ENCODE results near the gene KLHL17.

Gene KLHL17

DNA sequence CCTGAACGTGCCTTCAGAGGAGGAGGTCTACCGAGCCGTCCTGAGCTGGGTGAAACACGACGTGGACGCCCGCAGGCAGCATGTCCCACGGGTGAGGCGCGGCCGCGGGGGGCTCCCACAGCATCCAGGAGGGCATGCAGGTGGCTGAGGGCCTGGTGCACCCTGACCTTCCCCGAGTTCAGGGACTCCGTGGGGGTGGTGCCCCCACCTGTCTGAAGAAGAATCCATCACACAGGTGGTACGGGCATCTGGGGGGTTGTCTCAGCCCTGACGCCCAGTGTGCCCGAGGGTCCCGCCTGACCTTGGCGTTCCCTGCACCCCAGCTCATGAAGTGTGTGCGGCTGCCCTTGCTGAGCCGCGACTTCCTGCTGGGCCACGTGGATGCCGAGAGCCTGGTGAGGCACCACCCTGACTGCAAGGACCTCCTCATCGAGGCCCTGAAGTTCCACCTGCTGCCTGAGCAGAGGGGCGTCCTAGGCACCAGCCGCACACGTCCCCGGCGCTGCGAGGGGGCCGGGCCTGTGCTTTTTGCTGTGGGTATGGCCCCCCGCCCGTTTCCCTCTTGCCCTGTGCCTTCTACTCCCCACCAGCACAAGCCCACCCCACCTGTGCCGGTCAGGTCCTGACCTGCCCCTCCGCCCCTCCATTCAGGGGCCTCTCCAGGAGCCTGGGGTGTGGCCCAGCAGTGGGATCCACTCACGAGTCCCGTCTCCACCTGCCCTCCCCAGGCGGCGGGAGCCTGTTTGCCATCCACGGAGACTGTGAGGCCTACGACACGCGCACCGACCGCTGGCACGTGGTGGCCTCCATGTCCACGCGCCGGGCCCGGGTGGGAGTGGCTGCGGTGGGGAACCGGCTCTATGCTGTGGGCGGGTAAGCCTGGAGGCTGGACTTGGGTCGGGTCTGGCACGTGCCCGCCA, 2.3 kb downstream of the KLHL17 start:
- Histone ChIP-seq H3K27ac (replicated peaks) (no peak overlapping the region), H3K4me3 (replicated peaks; ENCODE audit: insufficient read depth, low read length) (no peak overlapping the region), H3K27me3 (ENCODE audit: insufficient read depth, poor library complexity, severe bottlenecking) (no peaks in the 10 kb centered on the region)
- TF ChIP-seq, protein P1, sequence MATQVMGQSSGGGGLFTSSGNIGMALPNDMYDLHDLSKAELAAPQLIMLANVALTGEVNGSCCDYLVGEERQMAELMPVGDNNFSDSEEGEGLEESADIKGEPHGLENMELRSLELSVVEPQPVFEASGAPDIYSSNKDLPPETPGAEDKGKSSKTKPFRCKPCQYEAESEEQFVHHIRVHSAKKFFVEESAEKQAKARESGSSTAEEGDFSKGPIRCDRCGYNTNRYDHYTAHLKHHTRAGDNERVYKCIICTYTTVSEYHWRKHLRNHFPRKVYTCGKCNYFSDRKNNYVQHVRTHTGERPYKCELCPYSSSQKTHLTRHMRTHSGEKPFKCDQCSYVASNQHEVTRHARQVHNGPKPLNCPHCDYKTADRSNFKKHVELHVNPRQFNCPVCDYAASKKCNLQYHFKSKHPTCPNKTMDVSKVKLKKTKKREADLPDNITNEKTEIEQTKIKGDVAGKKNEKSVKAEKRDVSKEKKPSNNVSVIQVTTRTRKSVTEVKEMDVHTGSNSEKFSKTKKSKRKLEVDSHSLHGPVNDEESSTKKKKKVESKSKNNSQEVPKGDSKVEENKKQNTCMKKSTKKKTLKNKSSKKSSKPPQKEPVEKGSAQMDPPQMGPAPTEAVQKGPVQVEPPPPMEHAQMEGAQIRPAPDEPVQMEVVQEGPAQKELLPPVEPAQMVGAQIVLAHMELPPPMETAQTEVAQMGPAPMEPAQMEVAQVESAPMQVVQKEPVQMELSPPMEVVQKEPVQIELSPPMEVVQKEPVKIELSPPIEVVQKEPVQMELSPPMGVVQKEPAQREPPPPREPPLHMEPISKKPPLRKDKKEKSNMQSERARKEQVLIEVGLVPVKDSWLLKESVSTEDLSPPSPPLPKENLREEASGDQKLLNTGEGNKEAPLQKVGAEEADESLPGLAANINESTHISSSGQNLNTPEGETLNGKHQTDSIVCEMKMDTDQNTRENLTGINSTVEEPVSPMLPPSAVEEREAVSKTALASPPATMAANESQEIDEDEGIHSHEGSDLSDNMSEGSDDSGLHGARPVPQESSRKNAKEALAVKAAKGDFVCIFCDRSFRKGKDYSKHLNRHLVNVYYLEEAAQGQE (IDR thresholded peaks at IDR 0.05; ENCODE audit: insufficient replicate concordance, low read depth), result no peak
- TF ChIP-seq POLR2AphosphoS5 (IDR thresholded peaks at IDR 0.05; ENCODE audit: low read depth), result no peak
- TF ChIP-seq, protein P2, sequence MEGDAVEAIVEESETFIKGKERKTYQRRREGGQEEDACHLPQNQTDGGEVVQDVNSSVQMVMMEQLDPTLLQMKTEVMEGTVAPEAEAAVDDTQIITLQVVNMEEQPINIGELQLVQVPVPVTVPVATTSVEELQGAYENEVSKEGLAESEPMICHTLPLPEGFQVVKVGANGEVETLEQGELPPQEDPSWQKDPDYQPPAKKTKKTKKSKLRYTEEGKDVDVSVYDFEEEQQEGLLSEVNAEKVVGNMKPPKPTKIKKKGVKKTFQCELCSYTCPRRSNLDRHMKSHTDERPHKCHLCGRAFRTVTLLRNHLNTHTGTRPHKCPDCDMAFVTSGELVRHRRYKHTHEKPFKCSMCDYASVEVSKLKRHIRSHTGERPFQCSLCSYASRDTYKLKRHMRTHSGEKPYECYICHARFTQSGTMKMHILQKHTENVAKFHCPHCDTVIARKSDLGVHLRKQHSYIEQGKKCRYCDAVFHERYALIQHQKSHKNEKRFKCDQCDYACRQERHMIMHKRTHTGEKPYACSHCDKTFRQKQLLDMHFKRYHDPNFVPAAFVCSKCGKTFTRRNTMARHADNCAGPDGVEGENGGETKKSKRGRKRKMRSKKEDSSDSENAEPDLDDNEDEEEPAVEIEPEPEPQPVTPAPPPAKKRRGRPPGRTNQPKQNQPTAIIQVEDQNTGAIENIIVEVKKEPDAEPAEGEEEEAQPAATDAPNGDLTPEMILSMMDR (IDR thresholded peaks at IDR 0.05; ENCODE audit: insufficient read depth, low read length), result no peak
- TF ChIP-seq GABPA (IDR thresholded peaks at IDR 0.05; ENCODE audit: low read depth), result no peak
- no peak for TF ChIP-seq SPI1 (IDR thresholded peaks at IDR 0.05; ENCODE audit: borderline replicate concordance, low read depth)
- no peak for DNase-seq (ENCODE audit: low read depth in 1 of 2, low spot score in 1 of 2)

DNA sequence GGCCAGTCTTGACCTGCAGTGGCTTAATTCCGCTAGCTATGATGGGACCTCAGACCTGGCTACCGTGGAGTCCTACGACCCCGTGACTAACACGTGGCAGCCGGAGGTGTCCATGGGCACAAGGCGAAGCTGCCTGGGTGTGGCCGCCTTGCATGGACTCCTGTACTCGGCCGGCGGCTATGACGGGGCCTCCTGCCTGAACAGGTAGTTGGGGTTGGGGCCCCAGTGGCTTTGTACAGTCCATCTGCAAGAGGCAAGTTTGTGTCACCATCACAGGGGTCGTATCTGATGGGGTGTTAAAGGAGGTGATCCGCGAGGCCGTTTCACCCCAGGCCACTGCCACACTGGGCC, 2.9 kb downstream of the KLHL17 start:
- Histone ChIP-seq H3K27ac (replicated peaks) (no peak overlapping the region), H3K4me3 (replicated peaks; ENCODE audit: insufficient read depth, low read length) (no peak overlapping the region), H3K27me3 (ENCODE audit: insufficient read depth, poor library complexity, severe bottlenecking) (no peaks in the 10 kb centered on the region)
- no peak for DNase-seq (ENCODE audit: low read depth in 1 of 2, low spot score in 1 of 2)
- TF ChIP-seq, protein P2 (IDR thresholded peaks at IDR 0.05; ENCODE audit: insufficient read depth, low read length), result no peak
- no peak for TF ChIP-seq POLR2AphosphoS5 (IDR thresholded peaks at IDR 0.05; ENCODE audit: low read depth)
- no peak for TF ChIP-seq GABPA (IDR thresholded peaks at IDR 0.05; ENCODE audit: low read depth)

DNA sequence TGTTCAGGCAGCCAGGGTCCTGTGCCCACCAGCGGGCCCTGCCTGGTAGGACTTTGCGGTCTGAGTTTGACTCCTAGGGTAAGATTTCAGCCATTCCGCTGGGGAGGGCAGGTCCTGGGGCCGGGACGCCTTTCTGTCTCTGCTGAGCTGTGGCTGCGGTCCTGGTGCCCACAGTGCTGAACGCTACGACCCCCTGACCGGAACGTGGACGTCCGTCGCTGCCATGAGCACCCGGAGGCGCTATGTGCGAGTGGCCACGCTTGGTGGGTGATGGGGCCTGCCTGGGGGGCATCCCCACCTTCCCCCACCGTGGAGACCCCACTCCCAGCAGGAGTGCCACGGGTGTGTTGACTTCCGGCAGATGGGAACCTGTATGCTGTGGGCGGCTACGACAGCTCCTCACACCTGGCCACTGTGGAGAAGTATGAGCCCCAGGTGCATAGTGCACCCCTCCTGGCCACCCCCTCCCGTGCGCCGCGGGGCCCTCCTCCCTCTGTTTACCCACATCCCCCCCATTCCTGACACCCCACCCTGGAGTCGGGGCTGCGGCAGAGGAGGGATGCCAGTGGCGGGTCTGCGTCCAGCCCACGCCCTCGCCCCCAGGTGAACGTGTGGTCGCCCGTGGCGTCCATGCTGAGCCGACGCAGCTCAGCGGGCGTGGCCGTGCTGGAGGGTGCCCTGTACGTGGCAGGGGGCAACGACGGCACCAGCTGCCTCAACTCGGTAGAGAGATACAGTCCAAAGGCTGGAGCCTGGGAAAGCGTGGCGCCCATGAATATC, 3.6 kb downstream of the KLHL17 start:
- Histone ChIP-seq H3K4me3 (replicated peaks; ENCODE audit: insufficient read depth, low read length) (no peak overlapping the region), H3K27me3 (ENCODE audit: insufficient read depth, poor library complexity, severe bottlenecking) (no peaks in the 10 kb centered on the region), H3K27ac (replicated peaks) (no peak overlapping the region)
- TF ChIP-seq, protein P2 (IDR thresholded peaks at IDR 0.05; ENCODE audit: insufficient read depth, low read length), result no peak
- no peak for DNase-seq (ENCODE audit: low read depth in 1 of 2, low spot score in 1 of 2)

DNA sequence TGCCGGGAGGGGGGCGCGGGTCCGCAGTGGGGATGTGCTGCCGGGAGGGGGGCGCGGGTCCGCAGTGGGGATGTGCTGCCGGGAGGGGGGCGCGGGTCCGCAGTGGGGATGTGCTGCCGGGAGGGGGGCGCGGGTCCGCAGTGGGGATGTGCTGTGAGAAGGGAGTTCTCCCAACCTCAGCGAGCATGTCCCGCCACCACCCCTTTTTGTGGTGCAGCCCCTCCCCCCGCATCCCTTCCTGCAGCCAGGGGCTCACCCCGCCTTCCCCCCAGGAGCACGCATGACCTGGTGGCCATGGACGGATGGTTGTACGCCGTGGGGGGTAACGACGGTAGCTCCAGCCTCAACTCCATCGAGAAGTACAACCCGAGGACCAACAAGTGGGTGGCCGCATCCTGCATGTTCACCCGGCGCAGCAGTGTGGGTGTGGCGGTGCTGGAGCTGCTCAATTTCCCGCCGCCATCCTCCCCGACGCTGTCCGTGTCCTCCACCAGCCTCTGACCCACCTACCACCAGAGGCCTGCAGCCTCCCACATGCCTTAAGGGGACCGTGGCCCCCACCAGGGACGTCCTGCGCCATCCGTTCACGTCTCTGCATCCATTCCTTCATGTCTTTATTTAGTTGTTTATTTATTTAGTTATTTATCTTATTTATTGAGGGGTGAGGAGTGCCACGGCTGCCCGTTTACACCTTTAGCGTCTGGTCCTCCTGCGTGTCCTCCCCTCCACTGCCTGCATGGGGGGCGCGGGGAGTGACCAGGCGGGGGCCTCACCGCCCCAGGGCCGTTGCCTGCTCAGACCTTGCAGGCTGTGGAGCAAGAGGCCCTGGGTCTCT, 4.5 kb downstream of the KLHL17 start:
- Histone ChIP-seq H3K27ac (replicated peaks) (no peak overlapping the region), H3K4me3 (replicated peaks; ENCODE audit: insufficient read depth, low read length) (no peak overlapping the region), H3K27me3 (ENCODE audit: insufficient read depth, poor library complexity, severe bottlenecking) (no peaks in the 10 kb centered on the region)
- TF ChIP-seq, protein P2 (IDR thresholded peaks at IDR 0.05; ENCODE audit: insufficient read depth, low read length), result no peak
- TF ChIP-seq GABPA (IDR thresholded peaks at IDR 0.05; ENCODE audit: low read depth) (no peak), POLR2AphosphoS5 (IDR thresholded peaks at IDR 0.05; ENCODE audit: low read depth) (no peak), SPI1 (IDR thresholded peaks at IDR 0.05; ENCODE audit: borderline replicate concordance, low read depth) (no peak)
- TF ChIP-seq, protein P1 (IDR thresholded peaks at IDR 0.05; ENCODE audit: insufficient replicate concordance, low read depth), result no peak
- no peak for DNase-seq (ENCODE audit: low read depth in 1 of 2, low spot score in 1 of 2)

Data from HL-60 (cell line).